ENCODE measurements around the gene TFPI2.
"Not testable (repeated sequence)": the region's sequence is repeated elsewhere in the genome, so short reads cannot be mapped to it uniquely, and the experiment has no call there.

TFPI2 gene

GRCh38 chr7:93890464-93891068, at the start of gene TFPI2:
Gene TFPI2, minus strand, starts transcription at chr7:93890753. Its CDS starts 75 bp downstream, at chr7:93890678.
- peaks cover 60% of the 10 kb centered on the region for H3K27me3 Mint-ChIP-seq

GRCh38 chr7:93938293-93938692, 47.7 kb upstream of the TFPI2 start:
- no peaks in the 10 kb centered on the region for H3K4me1 Mint-ChIP-seq (ENCODE audit: low read depth)
- peaks cover 12% of the 10 kb centered on the region for H3K27me3 Mint-ChIP-seq
- no peaks in the 10 kb centered on the region for H3K36me3 Mint-ChIP-seq (ENCODE audit: low read depth)
- no peak overlapping the region for H3K27ac Mint-ChIP-seq
- peaks cover 3% of the 10 kb centered on the region for H3K9me3 Mint-ChIP-seq
- H3K4me3 Mint-ChIP-seq: no peak overlapping the region

More at GRCh38 chr7:93890464-93891068, at the start of gene TFPI2:
- H3K27ac Mint-ChIP-seq: no peak within 1 kb of the TSS
- H3K36me3 Mint-ChIP-seq (ENCODE audit: low read depth): peaks cover 4% of the 10 kb centered on the region
- H3K9me3 Mint-ChIP-seq: no peaks in the 10 kb centered on the region
- H3K4me3 Mint-ChIP-seq: peak within 1 kb of the TSS; percentile 69
- H3K4me1 Mint-ChIP-seq (ENCODE audit: low read depth): peaks cover 14% of the 10 kb centered on the region

- H3K27me3 Mint-ChIP-seq: peaks cover 9% of the 10 kb centered on the region
- no peaks in the 10 kb centered on the region for H3K4me1 Mint-ChIP-seq (ENCODE audit: low read depth)
- peaks cover 3% of the 10 kb centered on the region for H3K9me3 Mint-ChIP-seq
- no peaks in the 10 kb centered on the region for H3K36me3 Mint-ChIP-seq (ENCODE audit: low read depth)
- H3K27ac Mint-ChIP-seq: no peak overlapping the region
- H3K4me3 Mint-ChIP-seq: no peak overlapping the region
Measured at GRCh38 chr7:93937818-93938217, 47.3 kb upstream of the TFPI2 start.

GRCh38 chr7:93935102-93935501, 44.5 kb upstream of the TFPI2 start:
- no peak overlapping the region for H3K27ac Mint-ChIP-seq
- H3K4me1 Mint-ChIP-seq (ENCODE audit: low read depth): no peaks in the 10 kb centered on the region
- no peaks in the 10 kb centered on the region for H3K36me3 Mint-ChIP-seq (ENCODE audit: low read depth)
- H3K4me3 Mint-ChIP-seq: no peak overlapping the region
- peaks cover 3% of the 10 kb centered on the region for H3K9me3 Mint-ChIP-seq
- H3K27me3 Mint-ChIP-seq: peaks cover 9% of the 10 kb centered on the region

- peaks cover 3% of the 10 kb centered on the region for H3K9me3 Mint-ChIP-seq
- peaks cover 8% of the 10 kb centered on the region for H3K27me3 Mint-ChIP-seq
- H3K36me3 Mint-ChIP-seq (ENCODE audit: low read depth): no peaks in the 10 kb centered on the region
- H3K4me3 Mint-ChIP-seq: no peak overlapping the region
- H3K4me1 Mint-ChIP-seq (ENCODE audit: low read depth): no peaks in the 10 kb centered on the region
- no peak overlapping the region for H3K27ac Mint-ChIP-seq
Measured at GRCh38 chr7:93933156-93933555, 42.6 kb upstream of the TFPI2 start.

GRCh38 chr7:93931655-93932054, 41.1 kb upstream of the TFPI2 start:
- no peaks in the 10 kb centered on the region for H3K4me1 Mint-ChIP-seq (ENCODE audit: low read depth)
- H3K36me3 Mint-ChIP-seq (ENCODE audit: low read depth): no peaks in the 10 kb centered on the region
- H3K4me3 Mint-ChIP-seq: no peak overlapping the region
- H3K27me3 Mint-ChIP-seq: peaks cover 8% of the 10 kb centered on the region
- H3K9me3 Mint-ChIP-seq: peaks cover 3% of the 10 kb centered on the region
- no peak overlapping the region for H3K27ac Mint-ChIP-seq

- no peak overlapping the region for H3K27ac Mint-ChIP-seq
- no peaks in the 10 kb centered on the region for H3K9me3 Mint-ChIP-seq
- no peaks in the 10 kb centered on the region for H3K36me3 Mint-ChIP-seq (ENCODE audit: low read depth)
- H3K4me3 Mint-ChIP-seq: no peak overlapping the region
- no peaks in the 10 kb centered on the region for H3K4me1 Mint-ChIP-seq (ENCODE audit: low read depth)
- peaks cover 29% of the 10 kb centered on the region for H3K27me3 Mint-ChIP-seq
Measured at GRCh38 chr7:93927585-93927984, 37.0 kb upstream of the TFPI2 start.

GRCh38 chr7:93926800-93927199, 36.2 kb upstream of the TFPI2 start:
- Mint-ChIP-seq H3K4me1 (ENCODE audit: low read depth) (peaks cover 5% of the 10 kb centered on the region), H3K9me3 (no peaks in the 10 kb centered on the region), H3K4me3 (no peak overlapping the region), H3K27me3 (peaks cover 34% of the 10 kb centered on the region), H3K36me3 (ENCODE audit: low read depth) (no peaks in the 10 kb centered on the region), H3K27ac (no peak overlapping the region)

- Mint-ChIP-seq H3K27ac (no peak overlapping the region), H3K27me3 (peaks cover 44% of the 10 kb centered on the region), H3K4me1 (ENCODE audit: low read depth) (peaks cover 6% of the 10 kb centered on the region), H3K9me3 (no peaks in the 10 kb centered on the region), H3K36me3 (ENCODE audit: low read depth) (no peaks in the 10 kb centered on the region), H3K4me3 (no peak overlapping the region)
Measured at GRCh38 chr7:93923942-93924341, 33.4 kb upstream of the TFPI2 start.

GRCh38 chr7:93923296-93923695, 32.7 kb upstream of the TFPI2 start:
- no peak overlapping the region for H3K4me3 Mint-ChIP-seq
- peaks cover 6% of the 10 kb centered on the region for H3K4me1 Mint-ChIP-seq (ENCODE audit: low read depth)
- H3K9me3 Mint-ChIP-seq: no peaks in the 10 kb centered on the region
- H3K27ac Mint-ChIP-seq: no peak overlapping the region
- peaks cover 42% of the 10 kb centered on the region for H3K27me3 Mint-ChIP-seq
- H3K36me3 Mint-ChIP-seq (ENCODE audit: low read depth): no peaks in the 10 kb centered on the region

- peaks cover 6% of the 10 kb centered on the region for H3K4me1 Mint-ChIP-seq (ENCODE audit: low read depth)
- peak within 1 kb of the TSS; percentile 70 for H3K4me3 Mint-ChIP-seq
- H3K27me3 Mint-ChIP-seq: peaks cover 48% of the 10 kb centered on the region
- H3K27ac Mint-ChIP-seq: no peak within 1 kb of the TSS
- no peaks in the 10 kb centered on the region for H3K9me3 Mint-ChIP-seq
- H3K36me3 Mint-ChIP-seq (ENCODE audit: low read depth): no peaks in the 10 kb centered on the region
Measured at GRCh38 chr7:93921607-93922566, 31.3 kb upstream of the TFPI2 start, which contains the start of gene GNG11. Gene GNG11, plus strand, starts transcription at chr7:93921735. Its CDS starts 403 bp downstream, at chr7:93922138.

- H3K27ac Mint-ChIP-seq: no peak overlapping the region
- no peaks in the 10 kb centered on the region for H3K9me3 Mint-ChIP-seq
- H3K4me3 Mint-ChIP-seq: peak overlapping the region; percentile 70
- H3K4me1 Mint-ChIP-seq (ENCODE audit: low read depth): peaks cover 6% of the 10 kb centered on the region
- no peaks in the 10 kb centered on the region for H3K36me3 Mint-ChIP-seq (ENCODE audit: low read depth)
- H3K27me3 Mint-ChIP-seq: peaks cover 50% of the 10 kb centered on the region
Measured at GRCh38 chr7:93921186-93921585, 30.6 kb upstream of the TFPI2 start.

GRCh38 chr7:93920496-93921182, 30.1 kb upstream of the TFPI2 start:
- Mint-ChIP-seq H3K4me3 (no peak overlapping the region), H3K27ac (no peak overlapping the region), H3K27me3 (peaks cover 49% of the 10 kb centered on the region), H3K9me3 (no peaks in the 10 kb centered on the region), H3K36me3 (ENCODE audit: low read depth) (no peaks in the 10 kb centered on the region), H3K4me1 (ENCODE audit: low read depth) (peaks cover 6% of the 10 kb centered on the region)

GRCh38 chr7:93916315-93916714, 25.8 kb upstream of the TFPI2 start:
- not testable (repeated sequence) for H3K27ac Mint-ChIP-seq; H3K4me1 Mint-ChIP-seq (ENCODE audit: low read depth); H3K9me3 Mint-ChIP-seq; H3K36me3 Mint-ChIP-seq (ENCODE audit: low read depth); H3K4me3 Mint-ChIP-seq
- H3K27me3 Mint-ChIP-seq: peaks cover 44% of the 10 kb centered on the region

- H3K4me1 Mint-ChIP-seq (ENCODE audit: low read depth); H3K27ac Mint-ChIP-seq; H3K9me3 Mint-ChIP-seq; H3K36me3 Mint-ChIP-seq (ENCODE audit: low read depth); H3K4me3 Mint-ChIP-seq: not testable (repeated sequence)
- peaks cover 40% of the 10 kb centered on the region for H3K27me3 Mint-ChIP-seq
Measured at GRCh38 chr7:93915888-93916287, 25.3 kb upstream of the TFPI2 start.
